AG04449 (cell line): ENCODE data around the gene ZCWPW1.

ENCODE experiments used
- CTCF ChIA-PET: fragments of 350-600 bp; formaldehyde crosslinking; extraction: SDS; loops from one replicate; lab custom pipeline; 2021; ENCODE audit warnings: antibody characterized with exemption; lab: Yijun Ruan, JAX
- POLR2A ChIA-PET: fragments of 400-600, 350-600 bp; formaldehyde crosslinking; extraction: SDS; loops from one replicate; lab custom pipeline; 2020; ENCODE audit warnings: antibody characterized with exemption, inconsistent platforms; lab: Yijun Ruan, JAX
- DNase-seq: peaks from one replicate; pipeline ENCODE4 v3.0.0-alpha.2; 2010; ENCODE audit warnings: low read depth, low spot score
- H3K4me3 ChIP-seq: 2 replicates; pipeline ENCODE4 v1.5.1; 2011; ENCODE audit warnings: low read depth, mild to moderate bottlenecking, control low read depth, low read length
- TF ChIP-seq, protein P1 (sequence below): IDR thresholded peaks from one replicate; pipeline ENCODE4 v1.5.1; 2011; ENCODE audit warnings: mild to moderate bottlenecking, moderate library complexity, low read length, control low read depth, inconsistent platforms; ENCODE audit not compliant: insufficient read depth; ENCODE audit errors: missing control alignments

The ZCWPW1 gene

DNA sequence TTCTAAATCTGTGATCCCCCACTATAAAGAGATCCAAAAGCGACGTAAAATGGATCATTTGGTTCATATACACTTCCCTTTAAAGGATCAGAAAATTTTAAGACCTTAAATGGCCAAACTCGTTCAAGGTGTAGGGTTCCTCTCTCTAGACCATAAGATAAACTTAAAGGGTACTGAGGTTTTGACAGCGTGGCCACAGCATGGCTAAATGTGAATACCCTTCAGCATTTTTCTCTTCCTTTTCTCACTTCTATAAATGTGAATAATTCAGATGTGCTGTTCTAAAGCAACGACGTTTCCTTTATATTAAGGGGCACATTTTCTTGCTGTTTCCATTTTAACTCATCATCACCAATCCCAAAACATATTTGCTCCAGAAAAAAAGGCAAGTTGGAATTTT is 5.2 kb downstream of the ZCWPW1 start:
- POLR2A ChIA-PET, result no interaction called here
- no peak overlapping the region for H3K4me3 ChIP-seq
- DNase-seq, result no peak
- TF ChIP-seq, protein P1, sequence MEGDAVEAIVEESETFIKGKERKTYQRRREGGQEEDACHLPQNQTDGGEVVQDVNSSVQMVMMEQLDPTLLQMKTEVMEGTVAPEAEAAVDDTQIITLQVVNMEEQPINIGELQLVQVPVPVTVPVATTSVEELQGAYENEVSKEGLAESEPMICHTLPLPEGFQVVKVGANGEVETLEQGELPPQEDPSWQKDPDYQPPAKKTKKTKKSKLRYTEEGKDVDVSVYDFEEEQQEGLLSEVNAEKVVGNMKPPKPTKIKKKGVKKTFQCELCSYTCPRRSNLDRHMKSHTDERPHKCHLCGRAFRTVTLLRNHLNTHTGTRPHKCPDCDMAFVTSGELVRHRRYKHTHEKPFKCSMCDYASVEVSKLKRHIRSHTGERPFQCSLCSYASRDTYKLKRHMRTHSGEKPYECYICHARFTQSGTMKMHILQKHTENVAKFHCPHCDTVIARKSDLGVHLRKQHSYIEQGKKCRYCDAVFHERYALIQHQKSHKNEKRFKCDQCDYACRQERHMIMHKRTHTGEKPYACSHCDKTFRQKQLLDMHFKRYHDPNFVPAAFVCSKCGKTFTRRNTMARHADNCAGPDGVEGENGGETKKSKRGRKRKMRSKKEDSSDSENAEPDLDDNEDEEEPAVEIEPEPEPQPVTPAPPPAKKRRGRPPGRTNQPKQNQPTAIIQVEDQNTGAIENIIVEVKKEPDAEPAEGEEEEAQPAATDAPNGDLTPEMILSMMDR, result no peak
- CTCF ChIA-PET, result interaction anchor here (1.7 kb wide), 1 partner anchor 16 kb away, joined by 12 read pairs; no protein-coding TSS in a partner anchor

DNA sequence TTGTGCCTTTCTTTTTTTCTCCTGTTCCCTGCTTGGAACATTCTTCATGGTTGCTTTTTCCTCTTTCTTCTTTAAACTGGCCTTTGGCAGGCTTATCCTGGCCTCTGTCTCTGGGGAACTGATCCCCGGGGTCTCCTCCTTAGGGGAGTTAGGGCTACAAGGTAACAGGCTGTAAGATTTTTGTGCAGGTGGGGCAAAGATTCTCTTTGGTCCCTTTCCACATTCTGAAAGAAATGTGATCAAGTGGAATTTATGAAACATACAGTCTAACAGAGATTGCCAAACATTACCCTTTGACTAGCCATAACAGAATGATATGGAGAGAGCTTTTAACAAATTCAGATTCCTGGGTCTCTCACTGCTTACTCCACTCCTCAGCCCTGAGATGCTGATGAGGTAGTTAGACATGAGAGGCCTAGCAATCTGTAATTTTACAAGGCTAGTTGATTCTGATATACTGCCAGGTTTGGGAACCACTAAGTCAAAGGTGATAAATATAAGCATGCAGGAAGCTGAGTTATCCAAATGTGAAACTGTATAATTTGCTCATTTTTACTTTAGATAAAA is 8.8 kb downstream of the ZCWPW1 start:
- CTCF ChIA-PET, result interaction anchor here (1.2 to 3.7 kb wide), 2 partner anchors 9 to 12 kb away, joined by 3 to 30 read pairs; no protein-coding TSS in a partner anchor
- DNase-seq, result no peak
- POLR2A ChIA-PET, result no interaction called here
- TF ChIP-seq, protein P1, result no peak
- no peak overlapping the region for H3K4me3 ChIP-seq

DNA sequence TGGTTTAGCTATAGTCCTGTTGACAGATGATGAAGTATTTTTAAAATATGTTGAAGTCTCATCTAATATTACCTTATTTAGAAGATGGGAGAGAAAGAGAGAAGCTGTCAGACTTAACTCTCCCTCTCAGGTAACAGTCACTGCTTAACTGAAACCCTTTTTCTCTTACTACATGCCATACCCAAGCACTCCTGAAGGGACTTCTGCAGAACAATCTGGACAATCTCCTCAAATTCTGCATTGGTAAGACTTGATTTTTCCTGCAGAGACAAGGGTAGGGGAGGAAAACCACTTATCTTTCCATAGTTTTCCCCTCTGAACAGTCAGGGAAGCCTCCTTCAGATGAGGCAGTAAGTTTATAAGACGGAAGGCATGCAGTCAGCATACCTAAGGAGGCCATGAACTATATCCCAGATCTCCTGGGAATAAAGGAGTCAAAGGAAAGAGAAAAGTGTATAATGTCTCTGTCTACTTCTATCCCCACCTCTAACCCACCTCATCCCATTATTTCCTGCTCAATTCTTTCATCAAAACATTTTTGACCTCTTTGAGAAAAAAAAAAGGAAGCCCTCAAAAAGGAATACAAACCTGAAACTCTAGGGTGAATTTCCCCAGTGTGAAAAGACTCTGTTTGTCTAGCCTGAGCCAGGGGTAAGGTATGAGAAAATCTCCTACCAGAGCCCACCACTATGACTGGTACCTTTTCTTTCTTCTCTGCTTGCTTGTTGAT is 9.4 kb downstream of the ZCWPW1 start:
- H3K4me3 ChIP-seq, result no peak overlapping the region
- TF ChIP-seq, protein P1, result no peak
- POLR2A ChIA-PET, result no interaction called here
- DNase-seq, result no peak
- CTCF ChIA-PET, result interaction anchor here (0.6 to 3.7 kb wide), 2 partner anchors 11 to 274 kb away, joined by 3 to 30 read pairs; no protein-coding TSS in a partner anchor

DNA sequence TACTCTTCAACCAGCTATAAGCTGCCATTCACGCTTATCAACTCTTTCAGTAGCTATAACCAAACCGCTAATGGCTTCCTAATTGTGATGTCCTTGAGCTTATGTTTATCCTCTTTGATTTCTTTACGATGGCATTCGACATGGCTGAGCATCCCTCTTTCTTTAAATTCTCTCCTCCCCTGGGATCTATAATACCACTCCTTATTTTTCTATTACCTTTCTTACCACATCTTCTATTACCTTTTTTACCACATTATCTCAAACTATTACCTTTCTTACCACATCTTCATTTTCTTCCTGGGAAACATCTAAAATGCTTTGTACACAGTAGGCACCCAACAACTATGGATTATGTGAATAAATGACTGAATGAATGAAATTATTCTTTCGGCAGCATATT is 13.1 kb downstream of the ZCWPW1 start:
- H3K4me3 ChIP-seq, result no peak overlapping the region
- TF ChIP-seq, protein P1, result no peak
- CTCF ChIA-PET, result interaction anchor here (0.7 to 2.3 kb wide), 3 partner anchors 8 to 877 kb away, joined by 3 to 23 read pairs (median 8); no protein-coding TSS in a partner anchor
- no peak for DNase-seq
- POLR2A ChIA-PET, result interaction anchor here (0.8 to 3.3 kb wide), 2 partner anchors 13 kb away, joined by 4 to 15 read pairs; partner anchors contain the start of gene ZCWPW1

DNA sequence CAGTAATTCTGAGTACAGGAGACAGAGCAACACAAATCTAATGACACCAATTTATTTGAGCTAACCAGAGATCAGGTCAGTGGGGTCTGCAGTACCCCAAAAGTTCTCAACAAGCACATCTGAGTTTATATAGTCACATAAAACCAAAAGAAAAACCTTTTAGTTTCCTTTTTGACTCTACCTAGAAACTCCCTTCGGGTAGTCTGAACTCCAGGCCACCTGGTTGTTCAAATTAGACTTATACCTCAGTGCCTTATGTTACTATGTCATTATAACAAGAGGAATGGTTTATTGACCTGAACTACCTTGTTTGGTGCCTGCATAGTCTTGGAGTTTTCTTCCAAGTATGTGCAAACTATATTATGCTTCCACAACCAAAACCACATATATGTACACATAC is 14.6 kb downstream of the ZCWPW1 start:
- TF ChIP-seq, protein P1, result no peak
- ChIA-PET CTCF (no interaction called here), POLR2A (no interaction called here)
- DNase-seq, result no peak
- no peak overlapping the region for H3K4me3 ChIP-seq

DNA sequence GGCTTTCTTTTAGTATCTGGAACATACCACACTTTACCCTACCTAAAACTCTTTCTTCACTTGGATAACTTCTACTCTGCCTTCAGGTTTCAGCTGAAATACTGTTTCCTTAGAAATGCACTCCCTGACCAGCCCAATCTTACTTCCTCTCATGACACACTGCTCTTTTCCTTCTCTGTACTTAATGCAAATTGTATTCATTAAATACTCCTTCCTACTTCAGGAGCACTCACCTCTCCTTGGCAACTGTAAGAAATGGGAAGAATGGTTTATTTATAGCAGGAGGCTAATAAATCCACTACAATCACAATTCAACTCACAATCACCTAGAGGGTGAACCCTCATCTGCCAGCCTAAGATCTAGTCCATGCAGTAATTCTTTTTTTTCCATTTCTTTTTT is 15.2 kb downstream of the ZCWPW1 start:
- ChIA-PET POLR2A (no interaction called here), CTCF (interaction anchor here (1.0 to 1.9 kb wide), 2 partner anchors 10 to 14 kb away, joined by 3 to 10 read pairs; no protein-coding TSS in a partner anchor)
- TF ChIP-seq, protein P1, result no peak
- DNase-seq, result no peak
- no peak overlapping the region for H3K4me3 ChIP-seq
